Activated CD8-positive, alpha-beta memory T cell treated with anti-CD3 and anti-CD28 coated beads, Interleukin-2, amount 50 U/mL, for 48 hours (primary cell): ENCODE results near the gene UBL4A.

Experiments used
- DNase-seq: peaks from one replicate; pipeline ENCODE4 v3.0.0-alpha.2; 2020

UBL4A gene

DNA sequence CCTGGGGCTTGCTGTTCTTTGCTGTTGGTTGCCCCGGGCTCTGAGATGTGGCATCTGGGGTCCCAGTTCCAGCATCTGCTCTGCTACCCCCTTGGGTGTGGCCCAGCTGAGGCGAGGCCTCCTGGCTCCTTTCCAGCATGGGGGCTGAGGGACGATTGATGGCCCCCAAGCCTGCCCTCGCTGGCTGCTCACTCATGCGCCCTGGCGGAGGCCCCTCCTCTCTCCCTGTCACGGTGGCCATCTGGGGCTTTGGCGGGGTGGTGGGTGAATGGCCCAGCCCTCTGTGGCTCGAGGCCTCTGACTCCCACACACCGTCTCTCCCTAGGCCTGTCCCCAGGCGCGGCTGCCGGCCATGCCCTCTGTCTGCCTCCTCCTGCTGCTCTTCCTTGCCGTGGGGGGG, 26.6 kb downstream of the UBL4A start:
- no peak for DNase-seq

- DNase-seq, result no peak
Observed at GRCh38 chrX:154458954-154459778, 27.2 kb downstream of the UBL4A start.

GRCh38 chrX:154458116-154458953, 28.1 kb downstream of the UBL4A start, which contains the start of gene PLXNA3:
Gene PLXNA3, plus strand, starts transcription at chrX:154458281. Its CDS starts 1,903 bp downstream, at chrX:154460184.
- peak; percentile 85 for DNase-seq

DNA sequence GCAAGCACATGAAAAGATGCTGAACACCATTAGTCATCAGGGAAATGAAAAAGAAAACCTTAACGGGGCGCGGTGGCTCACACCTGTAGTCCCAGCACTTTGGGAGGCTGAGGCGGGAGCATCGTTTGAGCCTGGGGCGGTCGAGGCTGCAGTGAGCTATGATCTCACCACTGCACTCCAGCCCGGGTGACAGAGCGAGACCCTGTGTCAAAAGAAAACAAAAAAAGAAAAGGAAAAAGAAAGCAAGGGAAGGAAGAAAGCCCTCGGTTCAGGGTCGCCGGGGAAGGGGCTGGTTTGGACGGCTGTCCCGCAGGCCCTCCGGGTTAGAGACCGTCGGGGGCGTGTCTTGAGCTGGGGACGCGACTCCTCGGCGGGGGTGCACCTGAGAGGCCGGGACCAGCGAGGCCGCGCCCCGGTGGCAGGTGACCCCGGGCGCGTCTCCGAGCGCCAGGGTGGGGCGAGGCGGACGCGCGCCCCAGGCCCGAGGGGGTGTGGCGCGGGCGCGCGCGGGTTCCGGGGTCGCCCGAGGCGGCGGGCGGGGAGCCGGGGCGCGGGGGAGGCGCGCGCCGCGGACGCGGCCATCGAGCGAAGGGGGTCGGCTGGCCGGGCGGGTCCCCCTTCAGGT, 28.8 kb downstream of the UBL4A start:
- no peak for DNase-seq

DNA sequence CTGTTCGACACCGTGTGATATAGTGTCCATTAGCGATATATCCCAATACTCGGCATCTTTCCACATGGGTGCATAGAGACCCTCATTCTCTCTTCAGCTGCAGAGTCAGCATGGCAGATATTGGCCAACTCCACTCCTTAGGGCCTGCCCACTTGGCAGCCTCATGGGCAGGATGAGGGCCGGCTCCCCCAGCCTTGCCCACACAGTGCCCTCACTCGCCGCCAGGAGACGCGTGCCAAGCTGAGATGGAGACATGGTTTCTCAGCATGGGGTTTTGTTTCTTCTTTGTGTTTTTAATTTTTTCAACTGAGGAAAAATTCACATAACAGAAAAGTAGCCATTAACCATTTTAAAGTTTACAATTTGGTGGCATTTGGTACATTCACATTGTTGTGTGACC, 33.6 kb downstream of the UBL4A start:
- DNase-seq, result no peak

GRCh38 chrX:154450312-154450711, 36.1 kb downstream of the UBL4A start:
- DNase-seq, result no peak

- DNase-seq, result no peak
Observed at GRCh38 chrX:154449618-154450017, 36.8 kb downstream of the UBL4A start.

DNA sequence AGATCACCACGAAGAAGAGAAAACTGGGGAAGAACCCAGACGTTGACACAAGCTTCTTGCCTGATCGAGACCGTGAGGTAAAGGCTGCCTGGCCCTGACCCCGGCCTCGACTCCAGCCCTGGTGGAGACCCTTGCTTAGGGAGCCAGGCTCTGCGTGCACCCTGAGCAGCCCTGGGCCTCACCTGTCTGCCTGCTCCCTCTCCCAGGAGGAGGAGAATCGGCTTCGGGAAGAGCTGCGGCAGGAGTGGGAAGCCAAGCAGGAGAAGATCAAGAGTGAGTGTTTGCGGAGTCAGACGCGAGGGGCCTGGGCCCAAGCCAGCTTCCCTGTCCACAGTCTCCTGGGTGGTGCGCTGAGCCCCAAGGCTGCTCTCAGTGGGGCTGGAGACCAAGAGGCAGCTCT, 37.9 kb downstream of the UBL4A start:
- DNase-seq, result no peak

GRCh38 chrX:154446430-154446829, 40.0 kb downstream of the UBL4A start:
- DNase-seq, result no peak

GRCh38 chrX:154445776-154446175, 40.6 kb downstream of the UBL4A start:
- no peak for DNase-seq

- no peak for DNase-seq
Observed at GRCh38 chrX:154444755-154445246, 41.6 kb downstream of the UBL4A start.

GRCh38 chrX:154443992-154444754, 42.2 kb downstream of the UBL4A start, which contains the start of gene FAM50A:
Gene FAM50A, plus strand, starts transcription at chrX:154444141. Its CDS starts 95 bp downstream, at chrX:154444236.
- DNase-seq, result peak; percentile 83

DNA sequence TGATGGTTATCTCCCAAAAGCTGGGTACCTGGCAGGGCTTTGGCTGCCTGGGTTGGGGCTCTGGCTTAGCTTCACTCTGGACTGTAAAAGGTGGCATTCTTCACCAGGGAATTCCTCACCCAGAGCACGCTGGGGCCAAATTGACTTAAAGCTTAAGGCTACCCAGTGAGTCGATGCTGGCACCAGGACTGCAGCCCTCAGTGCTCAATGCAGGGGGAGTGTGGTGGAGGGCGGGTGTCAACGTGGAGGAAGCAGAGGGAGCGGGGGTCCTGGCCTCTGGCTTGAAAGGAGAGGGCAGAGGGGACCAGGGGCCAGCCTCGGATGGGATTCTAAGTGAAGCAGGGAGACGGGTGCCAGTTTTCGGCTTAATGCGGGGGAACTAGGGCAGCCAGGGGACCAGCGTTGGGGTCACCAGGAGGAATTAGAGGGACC, 42.9 kb downstream of the UBL4A start:
- no peak for DNase-seq

- no peak for DNase-seq
Observed at GRCh38 chrX:154441984-154442707, 44.3 kb downstream of the UBL4A start.

DNA sequence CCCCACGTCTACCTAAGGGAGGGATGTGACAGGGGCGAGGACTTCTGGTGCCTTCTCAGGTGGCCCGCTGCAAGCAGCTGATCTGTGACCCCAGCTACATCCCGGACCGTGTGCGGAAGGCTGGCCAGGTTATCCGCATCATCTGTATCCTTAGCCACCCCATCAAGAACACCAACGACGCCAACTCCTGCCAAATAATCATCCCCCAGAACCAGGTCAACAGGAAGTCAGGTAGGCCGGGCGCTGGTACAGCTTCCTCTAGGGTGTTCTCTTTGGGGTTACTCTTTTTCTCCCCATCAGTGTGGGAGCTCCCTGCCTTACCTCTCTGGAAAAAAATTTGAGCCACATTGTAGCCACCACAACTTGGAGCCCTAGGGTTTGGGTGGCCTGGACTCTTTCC, 44.9 kb downstream of the UBL4A start:
- no peak for DNase-seq

DNA sequence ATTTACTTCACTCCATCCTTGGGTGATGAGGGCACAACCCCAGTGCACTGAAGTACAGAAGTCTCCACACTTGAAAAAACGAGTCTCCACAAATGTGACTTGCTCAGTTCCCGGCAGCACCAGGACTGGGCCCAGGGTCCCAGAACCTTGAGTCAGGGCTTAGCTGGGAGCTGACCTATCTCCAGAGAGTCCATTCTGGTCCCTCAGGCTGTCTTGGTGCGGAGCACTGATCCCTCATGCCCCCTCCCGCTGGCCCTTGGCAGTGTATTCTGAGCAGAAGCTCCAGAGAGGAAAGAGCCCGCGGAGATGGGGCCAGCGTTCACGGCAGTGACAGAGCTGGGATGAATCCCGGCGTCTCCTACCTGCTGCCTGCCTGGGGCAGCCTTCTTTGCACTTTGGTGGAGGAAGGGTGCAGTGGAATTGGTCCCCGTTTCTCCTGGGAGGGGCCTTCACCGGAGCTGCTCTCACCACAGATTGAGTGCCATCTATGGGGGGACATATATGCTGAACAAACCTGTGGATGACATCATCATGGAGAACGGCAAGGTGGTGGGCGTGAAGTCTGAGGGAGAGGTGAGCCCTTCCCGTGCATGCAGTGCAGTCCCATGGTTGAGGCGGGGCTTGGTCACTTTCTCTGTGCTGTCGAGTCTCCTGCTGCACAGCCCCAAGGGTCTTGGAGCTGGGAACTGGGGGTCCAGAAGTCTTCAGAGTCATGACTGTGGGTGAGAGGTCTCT, 45.6 kb downstream of the UBL4A start:
- no peak for DNase-seq

GRCh38 chrX:154439841-154440240, 46.6 kb downstream of the UBL4A start:
- DNase-seq, result no peak

DNA sequence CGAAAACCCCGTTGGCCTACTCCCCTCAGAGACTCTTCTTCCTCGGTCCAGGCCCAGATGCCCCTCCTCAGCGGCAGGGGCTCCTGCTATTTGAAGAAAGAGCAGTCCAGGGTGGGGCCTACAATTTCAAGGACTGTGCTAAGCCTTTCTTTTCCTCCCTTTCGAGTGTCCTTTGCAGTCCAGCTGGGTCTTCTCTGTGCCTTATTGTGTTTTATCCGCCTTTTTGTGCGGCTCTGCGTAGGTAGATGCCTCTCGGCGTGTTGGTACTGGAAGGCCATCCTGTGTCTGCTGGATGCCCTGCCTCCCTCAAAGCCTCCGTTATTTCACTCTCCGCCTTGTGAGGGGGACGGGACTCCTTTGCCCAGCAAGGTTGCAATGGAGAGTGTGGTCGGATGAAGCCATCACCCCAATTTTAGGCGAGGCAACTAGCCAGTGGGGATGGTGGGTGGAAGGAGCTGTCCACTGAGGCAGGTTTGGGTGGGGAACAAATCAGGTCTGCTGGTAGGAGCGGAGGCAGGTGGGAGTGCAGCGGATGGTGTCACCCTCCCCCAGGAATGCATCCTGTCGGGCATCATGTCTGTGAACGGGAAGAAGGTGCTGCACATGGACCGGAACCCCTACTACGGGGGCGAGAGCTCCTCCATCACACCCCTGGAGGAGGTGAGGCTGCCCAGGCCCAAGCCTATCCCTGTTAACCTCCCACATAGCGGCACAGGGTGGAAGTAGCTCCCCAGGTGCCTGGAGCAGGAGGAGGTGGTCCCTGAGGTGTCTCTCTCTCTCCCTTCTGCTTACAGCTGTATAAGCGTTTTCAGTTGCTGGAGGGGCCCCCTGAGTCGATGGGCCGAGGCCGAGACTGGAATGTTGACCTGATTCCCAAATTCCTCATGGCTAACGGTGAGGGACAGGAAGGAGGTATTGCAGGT, 48.2 kb downstream of the UBL4A start:
- no peak for DNase-seq

DNA sequence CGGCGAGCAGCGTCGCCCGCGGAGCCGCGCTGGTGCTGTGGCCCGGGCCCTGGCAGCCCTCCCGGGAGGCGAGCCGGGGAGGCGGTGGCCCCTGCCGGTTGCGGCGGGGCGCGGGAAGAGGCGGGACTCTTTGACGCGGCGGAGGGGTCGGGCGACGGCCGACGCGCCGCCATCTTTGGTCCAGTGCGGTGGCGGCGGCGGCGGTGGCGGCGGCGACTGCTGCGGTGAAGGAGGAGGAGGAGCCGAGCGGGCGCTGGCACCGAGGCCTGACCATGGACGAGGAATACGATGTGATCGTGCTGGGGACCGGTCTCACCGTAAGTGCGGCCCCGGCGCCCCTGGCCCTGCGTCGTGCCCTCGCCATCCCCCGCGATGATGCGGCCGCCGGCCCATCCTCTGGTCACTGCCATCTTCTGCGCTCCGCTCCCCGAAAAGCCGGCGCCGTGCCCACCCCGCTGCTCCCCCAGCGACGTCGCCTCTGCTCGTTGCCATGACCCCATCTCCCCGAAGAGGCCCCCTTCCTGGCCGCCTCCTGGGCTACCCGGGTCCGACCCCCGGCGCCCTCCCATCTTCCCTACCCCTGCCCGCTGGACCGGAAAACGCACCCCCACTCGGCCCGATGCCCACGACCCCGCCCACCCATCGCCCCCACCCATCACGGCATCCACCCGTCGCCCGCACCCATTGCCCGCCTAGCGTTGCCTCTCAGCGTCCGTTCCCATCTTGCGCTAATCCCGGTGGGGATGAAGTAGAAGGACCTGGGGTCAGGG, 49.2 kb downstream of the UBL4A start, which contains the start of gene GDI1:
Gene GDI1 (plus strand): TSS at position 172 of the 770 bp plus-strand sequence. CDS start 101 bp downstream, at position 273.
- peak; percentile 82 for DNase-seq
